ENCODE data around the gene C16orf74. TPM values are rescaled to one million over a fixed set of nuclear protein-coding genes. Genes with fewer than 3 reads are reported as not detected.

C16orf74 gene
- polyA plus RNA-seq, 1 donor (not counting 4 experiments of a cell fraction or from before 2014, with no cell fraction given): 35.3 TPM

- Histone ChIP-seq H3K4me2 (ENCODE audit: control insufficient read depth, extremely low read depth, insufficient read depth, low read depth, low read length) (no peak overlapping the region), H3K79me2 (ENCODE audit: control insufficient read depth, insufficient read depth, low read length) (no peaks in the 10 kb centered on the region), H3K4me3 (ENCODE audit: control insufficient read depth in 2 of 3, extremely low read depth in 1 of 3, insufficient read depth in 2 of 3, low read depth in 1 of 3, low read length in 3 of 3) (no peak overlapping the region), H2AFZ (ENCODE audit: control insufficient read depth, low read length) (no peak overlapping the region), H3K27ac (ENCODE audit: control insufficient read depth, insufficient read depth, low read length) (no peak overlapping the region), H4K20me1 (ENCODE audit: control insufficient read depth, extremely low read depth, insufficient read depth, low read length) (no peaks in the 10 kb centered on the region), H3K9ac (ENCODE audit: control insufficient read depth, extremely low read depth, insufficient read depth, low read length) (no peak overlapping the region), H3K9me1 (ENCODE audit: control insufficient read depth, extremely low read depth, insufficient read depth, low read length) (no peaks in the 10 kb centered on the region), H3K4me1 (ENCODE audit: control insufficient read depth, extremely low read depth, insufficient read depth, low read length) (no peaks in the 10 kb centered on the region), H3K27me3 (ENCODE audit: control insufficient read depth, extremely low read depth, insufficient read depth, low read length) (no peaks in the 10 kb centered on the region), H3K9me3 (ENCODE audit: control insufficient read depth, low read depth, low read length) (no peaks in the 10 kb centered on the region), H3K36me3 (ENCODE audit: control insufficient read depth in 2 of 2, extremely low read depth in 1 of 2, insufficient read depth in 2 of 2, low read length in 2 of 2) (peaks cover 25 to 48% of the 10 kb centered on the region in 2 experiments)
- DNase-seq (ENCODE audit: low read depth, low spot score) (no peak), FAIRE-seq (no peak)
- no peak for TF ChIP-seq EZH2 (IDR thresholded peaks at IDR 0.05; ENCODE audit: low read length)
- no peak for TF ChIP-seq CTCF (optimal IDR thresholded peaks at IDR 0.05 in 1 of 3, IDR thresholded peaks at IDR 0.05 in 1 of 3, conservative IDR thresholded peaks at IDR 0.05 in 1 of 3; ENCODE audit: extremely low read depth in 1 of 3, insufficient read depth in 2 of 3, low read length in 3 of 3)
- dilution Hi-C loops (cut with MboI; ENCODE audit: extremely low pct_ligation_motif_present, low sequenced_read_pairs): no loop called here
These were observed 83.6 kb downstream of the C16orf74 start for GRCh38 chr16:85667261-85667660.

- H2AFZ ChIP-seq (ENCODE audit: control insufficient read depth, low read length): no peak overlapping the region
- DNase-seq (ENCODE audit: low read depth, low spot score) (no peak), FAIRE-seq (no peak)
- no peak overlapping the region for H3K9ac ChIP-seq (ENCODE audit: control insufficient read depth, extremely low read depth, insufficient read depth, low read length)
- H3K4me3 ChIP-seq (ENCODE audit: control insufficient read depth in 2 of 3, extremely low read depth in 1 of 3, insufficient read depth in 2 of 3, low read depth in 1 of 3, low read length in 3 of 3): no peak overlapping the region
- no peaks in the 10 kb centered on the region for H3K27me3 ChIP-seq (ENCODE audit: control insufficient read depth, extremely low read depth, insufficient read depth, low read length)
- no peaks in the 10 kb centered on the region for H3K9me1 ChIP-seq (ENCODE audit: control insufficient read depth, extremely low read depth, insufficient read depth, low read length)
- H3K27ac ChIP-seq (ENCODE audit: control insufficient read depth, insufficient read depth, low read length): no peak overlapping the region
- H3K4me2 ChIP-seq (ENCODE audit: control insufficient read depth, extremely low read depth, insufficient read depth, low read depth, low read length): no peak overlapping the region
- TF ChIP-seq EZH2 (IDR thresholded peaks at IDR 0.05; ENCODE audit: low read length): no peak
- no peak for TF ChIP-seq CTCF (optimal IDR thresholded peaks at IDR 0.05 in 1 of 3, IDR thresholded peaks at IDR 0.05 in 1 of 3, conservative IDR thresholded peaks at IDR 0.05 in 1 of 3; ENCODE audit: extremely low read depth in 1 of 3, insufficient read depth in 2 of 3, low read length in 3 of 3)
- dilution Hi-C loops (cut with MboI; ENCODE audit: extremely low pct_ligation_motif_present, low sequenced_read_pairs): no loop called here
- H3K36me3 ChIP-seq (ENCODE audit: control insufficient read depth in 2 of 2, extremely low read depth in 1 of 2, insufficient read depth in 2 of 2, low read length in 2 of 2): peaks cover 25 to 45% of the 10 kb centered on the region in 2 experiments
- H3K9me3 ChIP-seq (ENCODE audit: control insufficient read depth, low read depth, low read length): no peaks in the 10 kb centered on the region
- no peaks in the 10 kb centered on the region for H4K20me1 ChIP-seq (ENCODE audit: control insufficient read depth, extremely low read depth, insufficient read depth, low read length)
- no peaks in the 10 kb centered on the region for H3K79me2 ChIP-seq (ENCODE audit: control insufficient read depth, insufficient read depth, low read length)
- H3K4me1 ChIP-seq (ENCODE audit: control insufficient read depth, extremely low read depth, insufficient read depth, low read length): no peaks in the 10 kb centered on the region
These were observed 85.0 kb downstream of the C16orf74 start for GRCh38 chr16:85665929-85666328.

Measured in keratinocyte (primary cell).